A549 (cell line): ENCODE data around the gene DOK7. TPM values are rescaled to one million over a fixed set of nuclear protein-coding genes. Genes with fewer than 3 reads are reported as not detected.

ENCODE experiments used
- ATAC-seq, 2 experiments: fragments of 200-7000 bp in 1 of 2; fragments of >200 bp in 1 of 2; cut with Nextera tagmentation in 1 of 2; cut with Tn5 transposase in 1 of 2; 3 replicates each; pipeline versions ENCODE4 v1.8.0 to v1.9.1; 2018 to 2020; ENCODE audit warnings: mild to moderate bottlenecking in 1 of 2, moderate library complexity in 1 of 2
- CTCF ChIA-PET: fragments of 300-600 bp; sonication (Branson Sonifier 250); formaldehyde crosslinking; extraction: SDS; loops from one replicate; lab custom pipeline; 2021; ENCODE audit warnings: antibody characterized with exemption, inconsistent platforms; lab: Yijun Ruan, JAX
- POLR2A ChIA-PET: fragments of 350-600 bp; formaldehyde crosslinking; extraction: SDS; loops from one replicate; lab custom pipeline; 2021; ENCODE audit warnings: antibody characterized with exemption, inconsistent platforms; lab: Yijun Ruan, JAX
- DNase-seq, 2 experiments: peaks; one replicate each; pipeline versions ENCODE4 v3.0.0 to v3.0.0-alpha.2; 2011 to 2016; ENCODE audit warnings: low read depth in 1 of 2, low spot score in 1 of 2
- FAIRE-seq: peaks from 2 replicates; lab custom pipeline; 2011; peaks lifted over from hg19 to GRCh38; lab: Jason Lieb, UNC
- H3K27ac ChIP-seq, 2 experiments: fragments of >200 bp; sonication (Bioruptor Twin); formaldehyde crosslinking; 3 replicates each; pipeline ENCODE4 v1.5.1; 2016 to 2017
- H3K4me1 ChIP-seq: fragments of >200 bp; sonication (Bioruptor Twin); formaldehyde crosslinking; 3 replicates; pipeline ENCODE4 v1.6.1; 2016
- H3K4me2 ChIP-seq: fragments of >200 bp; sonication (Bioruptor Twin); formaldehyde crosslinking; 3 replicates; pipeline ENCODE4 v1.6.1; 2016
- H3K4me3 ChIP-seq: fragments of >200 bp; sonication (Bioruptor Twin); formaldehyde crosslinking; 3 replicates; pipeline ENCODE4 v1.5.1; 2016
- H3K9me3 ChIP-seq: fragments of >200 bp; sonication (Bioruptor Twin); formaldehyde crosslinking; 3 replicates; pipeline ENCODE4 v1.6.1; 2016
- ATOH8 ChIP-seq: fragments of 250-450 bp; sonication (Bioruptor Pico); IDR thresholded peaks from 2 replicates; pipeline ENCODE4 v1.5.0; 2020; ENCODE audit warnings: low read depth, mild to moderate bottlenecking, moderate library complexity
- BCL3 ChIP-seq: fragments of >200 bp; sonication (Bioruptor Twin); formaldehyde crosslinking; IDR thresholded peaks from 3 replicates; pipeline ENCODE4 v1.6.1; 2016
- BHLHE40 ChIP-seq: IDR thresholded peaks from 2 replicates; pipeline ENCODE4 v1.6.1; 2012; ENCODE audit warnings: low read depth, low read length, inconsistent platforms
- CBX8 ChIP-seq: fragments of 200-600 bp; sonication (generic); IDR thresholded peaks from 2 replicates; pipeline ENCODE4 v1.6.1; 2016
- CTCF ChIP-seq: fragments of >200 bp; sonication (Bioruptor Twin); formaldehyde crosslinking; IDR thresholded peaks from 3 replicates; pipeline ENCODE4 v1.5.1; 2016
- E2F6 ChIP-seq: IDR thresholded peaks from 2 replicates; pipeline ENCODE4 v1.6.1; 2012; ENCODE audit warnings: low read depth, borderline replicate concordance
- EHMT2 ChIP-seq: fragments of 200-600 bp; sonication (generic); IDR thresholded peaks from 2 replicates; pipeline ENCODE4 v1.6.1; 2016; ENCODE audit warnings: antibody characterized with exemption, low read depth, mild to moderate bottlenecking, moderate library complexity
- EP300 ChIP-seq, 2 experiments: fragments of >200 bp; sonication (Bioruptor Twin); formaldehyde crosslinking; IDR thresholded peaks; 2 replicates in 1 of 2; 3 replicates in 1 of 2; pipeline ENCODE4 v1.6.1; 2016 to 2017
- ESRRA ChIP-seq: fragments of 150-350 bp; IDR thresholded peaks from 2 replicates; pipeline ENCODE4 v1.6.1; 2014; ENCODE audit warnings: mild to moderate bottlenecking, low read length, borderline replicate concordance
- FOSL2 ChIP-seq, 2 experiments: fragments of 450-650 bp in 1 of 2; fragments of >200 bp in 1 of 2; sonication (Bioruptor Twin) in 1 of 2; formaldehyde crosslinking; IDR thresholded peaks; 2 replicates each; pipeline versions ENCODE4 v1.5.0 to v1.6.1; 2016 to 2020; ENCODE audit warnings: mild to moderate bottlenecking in 1 of 2, moderate library complexity in 1 of 2
- FOXS1 ChIP-seq: fragments of 250-450 bp; sonication (Bioruptor Pico); IDR thresholded peaks from 2 replicates; pipeline ENCODE4 v1.5.0; 2020; ENCODE audit warnings: mild to moderate bottlenecking, moderate library complexity
- HEYL ChIP-seq: fragments of 250-450 bp; sonication (Bioruptor Pico); IDR thresholded peaks from 2 replicates; pipeline ENCODE4 v1.8.0; 2021; ENCODE audit warnings: mild to moderate bottlenecking, moderate library complexity
- HMGXB4 ChIP-seq: fragments of 250-450 bp; sonication (Bioruptor Pico); IDR thresholded peaks from 2 replicates; pipeline ENCODE4 v1.5.0; 2021; ENCODE audit warnings: mild to moderate bottlenecking, moderate library complexity, borderline replicate concordance
- JUNB ChIP-seq: fragments of >200 bp; sonication (Bioruptor Twin); formaldehyde crosslinking; IDR thresholded peaks from 2 replicates; pipeline ENCODE4 v1.6.1; 2016
- KDM5A ChIP-seq: fragments of 200-600 bp; sonication (generic); IDR thresholded peaks from 2 replicates; pipeline ENCODE4 v1.6.1; 2016; ENCODE audit warnings: antibody characterized with exemption, mild to moderate bottlenecking
- MYC ChIP-seq: IDR thresholded peaks from 2 replicates; pipeline ENCODE4 v1.6.1; 2012; ENCODE audit warnings: mild to moderate bottlenecking, inconsistent platforms, low read length, improper control_type of control experiment, borderline replicate concordance
- NFE2L2 ChIP-seq: fragments of 150-350 bp; conservative IDR thresholded peaks from 2 replicates; pipeline ENCODE4 v1.6.1; 2014; ENCODE audit warnings: low read length
- NR3C1 ChIP-seq: fragments of >200 bp; sonication (Bioruptor Twin); formaldehyde crosslinking; IDR thresholded peaks from 3 replicates; pipeline ENCODE4 v1.6.1; 2017
- PBX3 ChIP-seq: IDR thresholded peaks from 2 replicates; pipeline ENCODE4 v1.6.1; 2012
- RARB ChIP-seq: fragments of 250-450 bp; sonication (Bioruptor Pico); IDR thresholded peaks from 2 replicates; pipeline ENCODE4 v1.8.0; 2021; ENCODE audit warnings: mild to moderate bottlenecking, moderate library complexity
- RFX5 ChIP-seq: fragments of 450-650 bp; IDR thresholded peaks from 2 replicates; pipeline ENCODE4 v1.7.1; 2014; ENCODE audit warnings: antibody characterized with exemption, mild to moderate bottlenecking, moderate library complexity
- SMC3 ChIP-seq: fragments of >200 bp; sonication (Bioruptor Twin); formaldehyde crosslinking; IDR thresholded peaks from 3 replicates; pipeline ENCODE4 v1.6.1; 2018; ENCODE audit warnings: inconsistent platforms
- SREBF2 ChIP-seq: fragments of 450-650 bp; IDR thresholded peaks from 2 replicates; pipeline ENCODE4 v1.6.1; 2014; ENCODE audit warnings: mild to moderate bottlenecking, moderate library complexity
- USF2 ChIP-seq: fragments of 450-650 bp; IDR thresholded peaks from 2 replicates; pipeline ENCODE4 v1.6.1; 2014; ENCODE audit warnings: antibody characterized with exemption
- ZNF302 ChIP-seq: fragments of 250-450 bp; sonication (Bioruptor Pico); IDR thresholded peaks from 2 replicates; pipeline ENCODE4 v1.9.0; 2021; ENCODE audit warnings: inconsistent platforms, mild to moderate bottlenecking, moderate library complexity
- ZSCAN20 ChIP-seq: fragments of 250-450 bp; sonication (Bioruptor Pico); IDR thresholded peaks from 2 replicates; pipeline ENCODE4 v1.8.0; 2022; ENCODE audit warnings: mild to moderate bottlenecking, moderate library complexity
- WGBS: methylation state at CpG from one replicate; pipeline ENCODE4 v1.1.6; 2017; ENCODE audit errors: missing lambda C conversion rate; 5-methylcytosine and 5-hydroxymethylcytosine counted together
- polyA plus RNA-seq, 4 experiments: library from polyadenylated mRNA; depleted of rRNA in 3 of 4; stranded (reverse); fragments of >200 nt; fragmentation: RNase III in 1 of 4; extraction: RNeasy Plus Mini Kit Qiagen cat#74134 plus additional on column Dnase treatment in 1 of 4; gene quantifications; 2 replicates in 3 of 4; 3 replicates in 1 of 4; pipeline ENCODE4 v1.2.3, GENCODE V29; 2011 to 2017

Gene DOK7
- polyA plus RNA-seq, 2 of the 4 experiments (the other 2 are of a cell fraction), result 0.17 to 0.21 TPM

- POLR2A ChIA-PET, result no interaction called here
- H3K4me2 ChIP-seq, result no peak overlapping the region
- TF ChIP-seq HEYL (CRISPR knock-in tag), result no peak
- no peak for TF ChIP-seq SMC3
- no peak for TF ChIP-seq ESRRA
- no peak for TF ChIP-seq ZSCAN20 (CRISPR knock-in tag)
- TF ChIP-seq ATOH8 (CRISPR knock-in tag), result no peak
- no peak for TF ChIP-seq KDM5A
- no peak for TF ChIP-seq FOSL2 (IDR thresholded peaks at IDR 0.05)
- no peak for TF ChIP-seq FOSL2 (CRISPR knock-in tag; IDR thresholded peaks at IDR 0.05)
- no peak for TF ChIP-seq RARB (CRISPR knock-in tag)
- no peak for TF ChIP-seq MYC
- TF ChIP-seq JUNB, result no peak
- TF ChIP-seq, all 56 proteins: peak for 0
- Histone ChIP-seq H3K4me3 (no peak overlapping the region), H3K4me1 (no peaks in the 10 kb centered on the region), H3K9me3 (no peaks in the 10 kb centered on the region), H3K27ac (no peak overlapping the region)
- CTCF ChIA-PET, result interaction anchor here (0.6 kb wide), 1 partner anchor 12 kb away, joined by 3 read pairs; no protein-coding TSS in a partner anchor
- no peak for DNase-seq
- no peak for ATAC-seq
- no peak for FAIRE-seq
- WGBS, result 94% methylated on average over 12 of the region's 22 CpGs
These were observed 49.6 kb downstream of the DOK7 start for GRCh38 chr4:3512719-3513118.

GRCh38 chr4:3513807-3514206 is 50.7 kb downstream of the DOK7 start:
- DNase-seq, result no peak
- ChIA-PET POLR2A (no interaction called here), CTCF (interaction anchor here (0.5 to 3.3 kb wide), 3 partner anchors 10 to 1621 kb away, joined by 5 to 25 read pairs (median 14); no protein-coding TSS in a partner anchor)
- Histone ChIP-seq H3K9me3 (no peaks in the 10 kb centered on the region), H3K27ac (no peak overlapping the region), H3K4me3 (no peak overlapping the region), H3K4me1 (no peaks in the 10 kb centered on the region), H3K4me2 (no peak overlapping the region)
- 95% methylated on average over 13 of the region's 18 CpGs for WGBS
- FAIRE-seq, result no peak
- no peak for ATAC-seq
- TF ChIP-seq NFE2L2 (no peak), E2F6 (no peak), HEYL (CRISPR knock-in tag) (no peak), NR3C1 (no peak), HMGXB4 (CRISPR knock-in tag) (no peak), FOXS1 (CRISPR knock-in tag) (no peak), PBX3 (no peak), EHMT2 (no peak), RFX5 (no peak)

GRCh38 chr4:3514221-3514780 is 51.2 kb downstream of the DOK7 start:
- FAIRE-seq (no peak), DNase-seq (no peak), ATAC-seq (peak in 1 of 2 experiments; percentile 22; a peak in 3 of 6 replicates)
- Histone ChIP-seq H3K27ac (no peak overlapping the region), H3K4me3 (no peak overlapping the region), H3K4me1 (no peaks in the 10 kb centered on the region), H3K4me2 (no peak overlapping the region), H3K9me3 (no peaks in the 10 kb centered on the region)
- WGBS, result 97% methylated on average over 6 of the region's 17 CpGs
- POLR2A ChIA-PET, result no interaction called here
- CTCF ChIA-PET, result interaction anchor here (0.5 to 3.3 kb wide), 9 partner anchors 10 to 1621 kb away, joined by 3 to 25 read pairs (median 5); no protein-coding TSS in a partner anchor
- TF ChIP-seq USF2 (no peak), KDM5A (no peak), SMC3 (no peak), BHLHE40 (no peak), CTCF (no peak), ZNF302 (CRISPR knock-in tag) (no peak), BCL3 (no peak), CBX8 (no peak), SREBF2 (no peak), EP300 (IDR thresholded peaks at IDR 0.05) (no peak)
